SK-N-SH treated with all-trans-retinoic acid at 6 μM for 48 hours (cell line): ENCODE data around the gene ZNF33A.
"Not testable (repeated sequence)": the region's sequence is repeated elsewhere in the genome, so short reads cannot be mapped to it uniquely, and the experiment has no call there.

Experiments
- ARNTL ChIP-seq: fragments of 450-650 bp; formaldehyde crosslinking; IDR thresholded peaks from 2 replicates; pipeline ENCODE4 v1.5.0; 2020; ENCODE audit warnings: low read depth, mild to moderate bottlenecking, moderate library complexity, borderline replicate concordance
- CSDC2 ChIP-seq: fragments of 250-450 bp; sonication (Bioruptor Pico); IDR thresholded peaks from 2 replicates; pipeline ENCODE4 v1.5.0; 2020; ENCODE audit warnings: mild to moderate bottlenecking, moderate library complexity
- GLIS3 ChIP-seq: fragments of 250-450 bp; sonication (Bioruptor Pico); IDR thresholded peaks from 2 replicates; pipeline ENCODE4 v1.5.0; 2020; ENCODE audit warnings: mild to moderate bottlenecking, moderate library complexity
- OSR1 ChIP-seq: fragments of 250-450 bp; sonication (Bioruptor Pico); IDR thresholded peaks from 2 replicates; pipeline ENCODE4 v1.8.0; 2022; ENCODE audit warnings: moderate library complexity, mild to moderate bottlenecking, inconsistent platforms
- PPARA ChIP-seq: fragments of 250-450 bp; sonication (Bioruptor Pico); IDR thresholded peaks from 2 replicates; pipeline ENCODE4 v1.5.0; 2020; ENCODE audit warnings: mild to moderate bottlenecking, borderline replicate concordance
- RARB ChIP-seq: fragments of 250-450 bp; sonication (Bioruptor Pico); IDR thresholded peaks from 2 replicates; pipeline ENCODE4 v1.8.0; 2021; ENCODE audit warnings: mild to moderate bottlenecking, moderate library complexity
- SNAI2 ChIP-seq: fragments of 250-450 bp; sonication (Bioruptor Pico); IDR thresholded peaks from 2 replicates; pipeline ENCODE4 v1.5.0; 2020; ENCODE audit warnings: mild to moderate bottlenecking, moderate library complexity
- TCF4 ChIP-seq: fragments of 250-450 bp; sonication (Bioruptor Pico); IDR thresholded peaks from 2 replicates; pipeline ENCODE4 v1.8.0; 2021; ENCODE audit warnings: mild to moderate bottlenecking, moderate library complexity, borderline replicate concordance
- ZFP3 ChIP-seq: fragments of 250-450 bp; sonication (Bioruptor Pico); IDR thresholded peaks from 2 replicates; pipeline ENCODE4 v1.5.0; 2020; ENCODE audit warnings: mild to moderate bottlenecking, moderate library complexity
- ZFP30 ChIP-seq: fragments of 450-650 bp; formaldehyde crosslinking; IDR thresholded peaks from 2 replicates; pipeline ENCODE4 v1.5.0; 2022; ENCODE audit warnings: mild to moderate bottlenecking, moderate library complexity
- ZNF70 ChIP-seq: fragments of 450-650 bp; formaldehyde crosslinking; IDR thresholded peaks from 2 replicates; pipeline ENCODE4 v1.5.0; 2020; ENCODE audit warnings: mild to moderate bottlenecking, moderate library complexity
- TF ChIP-seq, protein P1 (sequence below): fragments of 250-450 bp; sonication (Bioruptor Pico); IDR thresholded peaks from 2 replicates; pipeline ENCODE4 v1.8.0; 2020; ENCODE audit warnings: mild to moderate bottlenecking, moderate library complexity, borderline replicate concordance
- TF ChIP-seq, protein P2 (sequence below): fragments of 250-450 bp; sonication (Bioruptor Pico); IDR thresholded peaks from 2 replicates; pipeline ENCODE4 v1.5.0; 2020; ENCODE audit warnings: mild to moderate bottlenecking, moderate library complexity

DNA sequence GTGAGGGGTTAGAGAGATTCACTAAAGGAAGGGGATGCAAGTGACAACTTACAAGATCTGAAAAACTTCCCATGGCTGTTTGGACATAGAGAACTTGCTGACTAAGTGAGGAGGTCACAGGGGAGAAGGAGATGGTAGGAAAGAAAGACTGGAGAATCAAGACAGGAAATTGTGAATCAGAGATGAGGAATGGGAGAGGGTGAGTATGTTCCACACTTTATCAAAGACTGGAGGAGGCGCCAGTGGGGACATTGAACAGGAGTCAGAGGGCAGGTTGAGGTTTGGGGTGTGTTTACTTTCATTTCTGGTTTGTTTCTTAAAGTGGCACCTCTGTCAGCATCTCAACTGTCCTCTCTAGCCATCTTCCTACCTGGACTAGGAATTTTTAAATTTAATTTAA lies 59.2 kb downstream of the ZNF33A start:
- not testable (repeated sequence) for TF ChIP-seq OSR1 (CRISPR knock-in tag); CSDC2 (CRISPR knock-in tag); ZNF70; PPARA; TCF4 (CRISPR knock-in tag); ZFP30 (CRISPR knock-in tag); ARNTL (CRISPR knock-in tag); GLIS3 (CRISPR knock-in tag); ZFP3 (CRISPR knock-in tag); SNAI2 (CRISPR knock-in tag); RARB (CRISPR knock-in tag)
- TF ChIP-seq, protein P1, sequence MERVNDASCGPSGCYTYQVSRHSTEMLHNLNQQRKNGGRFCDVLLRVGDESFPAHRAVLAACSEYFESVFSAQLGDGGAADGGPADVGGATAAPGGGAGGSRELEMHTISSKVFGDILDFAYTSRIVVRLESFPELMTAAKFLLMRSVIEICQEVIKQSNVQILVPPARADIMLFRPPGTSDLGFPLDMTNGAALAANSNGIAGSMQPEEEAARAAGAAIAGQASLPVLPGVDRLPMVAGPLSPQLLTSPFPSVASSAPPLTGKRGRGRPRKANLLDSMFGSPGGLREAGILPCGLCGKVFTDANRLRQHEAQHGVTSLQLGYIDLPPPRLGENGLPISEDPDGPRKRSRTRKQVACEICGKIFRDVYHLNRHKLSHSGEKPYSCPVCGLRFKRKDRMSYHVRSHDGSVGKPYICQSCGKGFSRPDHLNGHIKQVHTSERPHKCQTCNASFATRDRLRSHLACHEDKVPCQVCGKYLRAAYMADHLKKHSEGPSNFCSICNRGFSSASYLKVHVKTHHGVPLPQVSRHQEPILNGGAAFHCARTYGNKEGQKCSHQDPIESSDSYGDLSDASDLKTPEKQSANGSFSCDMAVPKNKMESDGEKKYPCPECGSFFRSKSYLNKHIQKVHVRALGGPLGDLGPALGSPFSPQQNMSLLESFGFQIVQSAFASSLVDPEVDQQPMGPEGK = not testable (repeated sequence)
- TF ChIP-seq, protein P2, sequence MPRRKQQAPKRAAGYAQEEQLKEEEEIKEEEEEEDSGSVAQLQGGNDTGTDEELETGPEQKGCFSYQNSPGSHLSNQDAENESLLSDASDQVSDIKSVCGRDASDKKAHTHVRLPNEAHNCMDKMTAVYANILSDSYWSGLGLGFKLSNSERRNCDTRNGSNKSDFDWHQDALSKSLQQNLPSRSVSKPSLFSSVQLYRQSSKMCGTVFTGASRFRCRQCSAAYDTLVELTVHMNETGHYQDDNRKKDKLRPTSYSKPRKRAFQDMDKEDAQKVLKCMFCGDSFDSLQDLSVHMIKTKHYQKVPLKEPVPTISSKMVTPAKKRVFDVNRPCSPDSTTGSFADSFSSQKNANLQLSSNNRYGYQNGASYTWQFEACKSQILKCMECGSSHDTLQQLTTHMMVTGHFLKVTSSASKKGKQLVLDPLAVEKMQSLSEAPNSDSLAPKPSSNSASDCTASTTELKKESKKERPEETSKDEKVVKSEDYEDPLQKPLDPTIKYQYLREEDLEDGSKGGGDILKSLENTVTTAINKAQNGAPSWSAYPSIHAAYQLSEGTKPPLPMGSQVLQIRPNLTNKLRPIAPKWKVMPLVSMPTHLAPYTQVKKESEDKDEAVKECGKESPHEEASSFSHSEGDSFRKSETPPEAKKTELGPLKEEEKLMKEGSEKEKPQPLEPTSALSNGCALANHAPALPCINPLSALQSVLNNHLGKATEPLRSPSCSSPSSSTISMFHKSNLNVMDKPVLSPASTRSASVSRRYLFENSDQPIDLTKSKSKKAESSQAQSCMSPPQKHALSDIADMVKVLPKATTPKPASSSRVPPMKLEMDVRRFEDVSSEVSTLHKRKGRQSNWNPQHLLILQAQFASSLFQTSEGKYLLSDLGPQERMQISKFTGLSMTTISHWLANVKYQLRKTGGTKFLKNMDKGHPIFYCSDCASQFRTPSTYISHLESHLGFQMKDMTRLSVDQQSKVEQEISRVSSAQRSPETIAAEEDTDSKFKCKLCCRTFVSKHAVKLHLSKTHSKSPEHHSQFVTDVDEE (CRISPR knock-in tag) = not testable (repeated sequence)
